PC-9 (cell line): Measurements from ENCODE around the gene CITED4.

Source experiments
- EZH2 ChIP-seq: fragments of 200-600 bp; sonication (generic); IDR thresholded peaks from 2 replicates; pipeline ENCODE4 v1.8.0; 2017; ENCODE audit warnings: antibody characterized with exemption, low read depth
- TF ChIP-seq, protein P1 (sequence below): fragments of 200-600 bp; sonication (generic); conservative IDR thresholded peaks from 2 replicates; pipeline ENCODE4 v1.6.1; 2017; ENCODE audit warnings: mixed run types, antibody characterized with exemption, mild to moderate bottlenecking, moderate library complexity

DNA sequence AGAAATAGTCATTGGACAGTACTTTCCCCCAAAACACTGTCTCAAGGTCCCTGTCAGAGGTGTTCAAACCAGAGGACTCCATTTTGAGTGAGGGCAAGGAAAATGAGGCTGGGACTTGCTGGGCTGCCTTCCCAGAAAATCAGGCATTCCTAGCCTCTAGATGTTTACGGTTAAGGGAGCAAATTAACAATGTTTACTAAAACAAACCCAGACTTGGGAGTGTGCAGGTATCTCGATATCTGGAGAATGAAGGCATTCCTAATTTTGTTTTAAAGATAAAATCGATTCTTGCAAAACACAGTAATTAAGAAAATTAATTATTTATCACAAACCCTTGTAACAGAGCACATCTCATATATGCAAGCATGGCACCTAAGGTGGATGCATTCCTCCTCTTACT is 48.9 kb upstream of the CITED4 start:
- TF ChIP-seq, protein P1, sequence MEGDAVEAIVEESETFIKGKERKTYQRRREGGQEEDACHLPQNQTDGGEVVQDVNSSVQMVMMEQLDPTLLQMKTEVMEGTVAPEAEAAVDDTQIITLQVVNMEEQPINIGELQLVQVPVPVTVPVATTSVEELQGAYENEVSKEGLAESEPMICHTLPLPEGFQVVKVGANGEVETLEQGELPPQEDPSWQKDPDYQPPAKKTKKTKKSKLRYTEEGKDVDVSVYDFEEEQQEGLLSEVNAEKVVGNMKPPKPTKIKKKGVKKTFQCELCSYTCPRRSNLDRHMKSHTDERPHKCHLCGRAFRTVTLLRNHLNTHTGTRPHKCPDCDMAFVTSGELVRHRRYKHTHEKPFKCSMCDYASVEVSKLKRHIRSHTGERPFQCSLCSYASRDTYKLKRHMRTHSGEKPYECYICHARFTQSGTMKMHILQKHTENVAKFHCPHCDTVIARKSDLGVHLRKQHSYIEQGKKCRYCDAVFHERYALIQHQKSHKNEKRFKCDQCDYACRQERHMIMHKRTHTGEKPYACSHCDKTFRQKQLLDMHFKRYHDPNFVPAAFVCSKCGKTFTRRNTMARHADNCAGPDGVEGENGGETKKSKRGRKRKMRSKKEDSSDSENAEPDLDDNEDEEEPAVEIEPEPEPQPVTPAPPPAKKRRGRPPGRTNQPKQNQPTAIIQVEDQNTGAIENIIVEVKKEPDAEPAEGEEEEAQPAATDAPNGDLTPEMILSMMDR = no peak
- TF ChIP-seq EZH2 = no peak
